ENCODE data around the gene COL11A2.

Gene COL11A2

GRCh38 chr6:33117811-33118277 is 74.4 kb downstream of the COL11A2 start:
- no peak for DNase-seq (ENCODE audit: low read depth in 2 of 2)

- DNase-seq (ENCODE audit: low read depth in 2 of 2) = no peak
These were observed 75.2 kb downstream of the COL11A2 start for GRCh38 chr6:33116841-33117711.

- DNase-seq (ENCODE audit: low read depth in 2 of 2) = no peak
These were observed 75.8 kb downstream of the COL11A2 start for GRCh38 chr6:33116417-33116816.

- DNase-seq (ENCODE audit: low read depth in 2 of 2) = no peak
These were observed 77.9 kb downstream of the COL11A2 start for GRCh38 chr6:33114406-33114805.

- DNase-seq (ENCODE audit: low read depth in 2 of 2) = no peak
These were observed 78.5 kb downstream of the COL11A2 start for GRCh38 chr6:33113755-33114154.

All from stimulated activated CD8-positive, alpha-beta memory T cell treated with anti-CD3 and anti-CD28 coated beads, Interleukin-7, amount 100 ng/mL, for 4 hours (primary cell).